WI38 (cell line): ENCODE data around the gene CELF4.

Experiments used
- H3K4me3 ChIP-seq: 2 replicates; pipeline ENCODE4 v1.5.1; 2011; ENCODE audit warnings: low read depth, mild to moderate bottlenecking, control low read depth, low read length
- CTCF ChIP-seq: IDR thresholded peaks from 2 replicates; pipeline ENCODE4 v1.5.1; 2012; ENCODE audit warnings: low read depth, mild to moderate bottlenecking, control low read depth, low read length

Gene CELF4

DNA sequence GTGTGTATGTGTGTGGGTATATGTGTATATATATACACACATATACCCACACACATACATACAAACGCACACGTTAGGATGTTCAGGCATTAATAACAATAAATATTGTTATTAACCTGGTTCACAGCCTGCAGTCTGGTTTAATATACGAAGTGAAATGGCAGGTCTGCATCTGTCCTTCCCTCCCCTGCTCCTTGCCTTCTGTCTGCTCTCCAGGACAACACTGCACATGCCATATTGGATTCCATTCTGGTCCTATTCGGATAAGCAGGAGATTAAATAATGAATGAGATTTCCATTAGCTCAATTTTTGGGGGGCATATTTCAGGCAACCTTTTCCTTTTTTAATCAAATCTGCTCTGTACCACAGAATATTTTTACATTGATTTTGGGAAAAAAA, 158.0 kb downstream of the CELF4 start:
- TF ChIP-seq CTCF, result no peak
- no peak overlapping the region for H3K4me3 ChIP-seq

- no peak for TF ChIP-seq CTCF
- no peak overlapping the region for H3K4me3 ChIP-seq
Measured at GRCh38 chr18:37405772-37406171, 159.8 kb downstream of the CELF4 start.

- no peak overlapping the region for H3K4me3 ChIP-seq
- TF ChIP-seq CTCF, result no peak
Measured at GRCh38 chr18:37405229-37405628, 160.4 kb downstream of the CELF4 start.

GRCh38 chr18:37403788-37404187, 161.8 kb downstream of the CELF4 start:
- TF ChIP-seq CTCF, result no peak
- H3K4me3 ChIP-seq, result no peak overlapping the region

DNA sequence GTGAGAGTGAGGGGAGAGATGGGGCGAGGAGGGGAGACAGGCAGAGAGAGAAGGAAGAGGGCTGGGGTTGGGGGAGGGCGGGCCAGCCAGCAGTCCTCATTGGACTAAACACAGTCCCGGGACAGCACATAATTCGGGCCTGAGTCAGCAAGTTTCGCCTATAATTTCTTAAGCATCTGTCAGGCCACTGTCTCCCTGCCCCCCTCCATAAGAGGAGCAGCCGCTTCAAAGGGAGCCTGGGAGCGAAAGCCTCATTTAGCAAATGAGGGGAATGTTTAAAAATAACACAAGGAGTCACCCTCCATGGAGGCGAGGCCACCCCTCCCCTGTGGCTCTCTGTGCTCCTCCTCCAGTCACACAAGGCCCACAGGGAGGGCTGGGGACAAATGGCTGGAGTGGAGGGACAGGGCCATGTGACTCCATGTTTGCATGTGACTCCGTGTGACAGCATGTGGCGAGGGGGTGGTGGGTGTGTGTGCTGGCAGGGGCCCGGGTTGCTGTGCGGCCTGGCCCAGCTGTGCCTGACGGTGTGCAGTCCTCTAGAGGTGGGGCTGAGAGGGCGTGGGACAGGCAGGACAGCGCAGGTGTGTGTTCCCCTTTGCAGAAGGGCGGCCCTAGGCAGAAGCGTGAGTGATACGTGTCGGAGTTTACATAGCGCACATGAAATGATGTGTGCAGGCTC, 162.4 kb downstream of the CELF4 start:
- no peak for TF ChIP-seq CTCF

DNA sequence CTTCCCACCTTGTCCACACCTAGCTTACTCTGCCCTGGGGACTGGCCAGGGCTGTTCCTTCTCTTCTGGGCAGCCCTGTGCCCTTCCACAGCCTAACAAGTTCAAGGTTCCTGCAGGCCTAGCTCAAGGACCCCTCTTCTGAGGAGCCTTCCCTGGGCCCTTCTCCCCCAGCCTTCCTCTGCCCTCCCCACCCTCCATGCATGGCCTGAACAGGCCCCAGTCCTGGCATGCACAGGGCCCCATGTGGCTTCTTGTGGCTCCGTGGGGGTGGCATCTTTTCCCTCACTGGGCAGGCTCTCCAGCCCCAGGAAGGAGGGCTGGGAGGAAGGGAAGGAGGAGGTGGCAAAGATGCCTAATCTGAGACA, 162.9 kb downstream of the CELF4 start:
- no peak for TF ChIP-seq CTCF
- no peak overlapping the region for H3K4me3 ChIP-seq

More for the DNA sequence above, 162.4 kb downstream of the CELF4 start:
- H3K4me3 ChIP-seq, result no peak overlapping the region

GRCh38 chr18:37400802-37401201, 164.8 kb downstream of the CELF4 start:
- no peak for TF ChIP-seq CTCF
- H3K4me3 ChIP-seq, result no peak overlapping the region
